Activated CD8-positive, alpha-beta memory T cell treated with anti-CD3 and anti-CD28 coated beads, Interleukin-2, amount 50 U/mL, for 48 hours (primary cell): ENCODE results near the gene CRISPLD2.

Experiments
- DNase-seq: peaks from one replicate; pipeline ENCODE4 v3.0.0-alpha.2; 2020

Gene CRISPLD2

GRCh38 chr16:84803146-84803545, 16.6 kb upstream of the CRISPLD2 start:
- no peak for DNase-seq

GRCh38 chr16:84804326-84804725, 15.5 kb upstream of the CRISPLD2 start:
- no peak for DNase-seq

GRCh38 chr16:84806256-84806889, 13.4 kb upstream of the CRISPLD2 start:
- no peak for DNase-seq

DNA sequence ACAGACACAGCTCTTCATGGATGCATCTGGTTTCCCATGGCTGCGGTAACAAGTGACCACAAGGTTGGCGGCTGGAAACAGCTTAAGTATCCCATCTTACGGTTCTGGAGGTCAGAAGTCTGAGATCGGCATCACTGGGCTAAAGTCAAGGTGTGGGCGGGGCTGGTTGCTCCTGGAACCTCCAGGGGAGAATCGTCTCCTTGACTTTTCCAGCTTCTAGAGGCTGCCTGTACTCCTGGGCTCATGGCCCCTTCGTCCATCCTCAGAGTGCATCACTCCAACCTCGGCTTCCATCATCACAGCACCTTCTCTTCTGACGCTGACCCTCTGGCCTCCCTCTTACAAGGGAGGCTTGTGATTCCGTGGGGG, 12.9 kb upstream of the CRISPLD2 start:
- no peak for DNase-seq

DNA sequence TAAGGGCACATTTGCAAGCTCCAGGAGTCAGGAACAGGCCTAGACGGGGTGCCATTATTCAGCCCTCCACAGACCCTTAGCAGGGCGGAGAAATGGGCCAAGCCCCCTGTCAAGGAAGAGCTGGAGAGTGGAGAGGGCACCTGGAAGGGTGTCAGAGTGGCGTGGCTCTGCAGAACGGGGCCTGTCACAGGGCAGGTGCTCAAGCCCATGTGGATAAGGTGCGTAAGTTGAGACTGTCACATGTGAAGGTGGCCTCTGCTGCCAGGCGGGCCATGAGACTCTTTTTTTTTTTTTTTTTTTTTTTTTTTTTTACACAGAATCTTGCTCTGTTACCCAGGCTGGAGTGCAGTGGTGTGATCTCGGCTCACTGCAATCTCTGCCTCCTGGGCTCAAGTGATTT, 12.0 kb upstream of the CRISPLD2 start:
- no peak for DNase-seq

DNA sequence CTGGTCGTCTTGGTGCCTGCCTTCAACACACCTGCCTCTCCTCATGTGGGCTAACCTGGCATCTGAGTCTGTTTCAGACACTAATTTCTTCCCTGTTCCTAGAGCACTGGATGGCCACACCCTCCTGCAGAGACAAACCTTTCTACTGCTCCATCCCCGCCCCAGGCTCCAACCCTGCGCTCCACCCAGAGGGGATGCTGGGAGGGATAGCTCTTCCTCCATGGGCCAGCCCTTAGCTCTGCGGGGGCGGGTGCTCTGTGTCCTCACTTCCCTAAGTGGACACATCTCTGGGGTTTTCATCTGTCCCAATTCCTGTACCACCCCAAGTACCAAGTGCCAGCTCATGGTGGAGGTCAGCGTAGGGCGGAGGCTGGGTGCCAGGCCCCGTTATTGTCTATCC, 11.0 kb upstream of the CRISPLD2 start:
- DNase-seq = no peak

GRCh38 chr16:84810518-84811273, 9.1 kb upstream of the CRISPLD2 start:
- DNase-seq = no peak

DNA sequence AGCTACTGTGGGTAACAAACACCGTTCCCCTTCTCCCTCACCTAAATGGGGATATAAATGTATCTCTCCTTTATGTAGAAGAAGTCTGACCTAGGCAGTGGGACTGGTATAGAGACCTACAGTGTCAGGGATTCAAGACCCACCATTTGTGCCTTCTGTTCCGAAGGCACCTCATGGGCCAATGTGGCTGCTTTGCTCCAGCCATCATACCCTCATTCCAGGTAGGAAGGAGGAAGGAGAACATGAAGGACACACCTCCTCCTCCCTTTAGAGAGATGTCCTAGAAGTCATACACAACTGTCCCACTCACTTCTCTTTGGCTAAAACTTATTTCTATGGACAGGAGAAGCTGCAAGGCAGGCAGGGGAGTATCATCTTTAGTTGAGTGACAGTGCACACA, 8.3 kb upstream of the CRISPLD2 start:
- no peak for DNase-seq

DNA sequence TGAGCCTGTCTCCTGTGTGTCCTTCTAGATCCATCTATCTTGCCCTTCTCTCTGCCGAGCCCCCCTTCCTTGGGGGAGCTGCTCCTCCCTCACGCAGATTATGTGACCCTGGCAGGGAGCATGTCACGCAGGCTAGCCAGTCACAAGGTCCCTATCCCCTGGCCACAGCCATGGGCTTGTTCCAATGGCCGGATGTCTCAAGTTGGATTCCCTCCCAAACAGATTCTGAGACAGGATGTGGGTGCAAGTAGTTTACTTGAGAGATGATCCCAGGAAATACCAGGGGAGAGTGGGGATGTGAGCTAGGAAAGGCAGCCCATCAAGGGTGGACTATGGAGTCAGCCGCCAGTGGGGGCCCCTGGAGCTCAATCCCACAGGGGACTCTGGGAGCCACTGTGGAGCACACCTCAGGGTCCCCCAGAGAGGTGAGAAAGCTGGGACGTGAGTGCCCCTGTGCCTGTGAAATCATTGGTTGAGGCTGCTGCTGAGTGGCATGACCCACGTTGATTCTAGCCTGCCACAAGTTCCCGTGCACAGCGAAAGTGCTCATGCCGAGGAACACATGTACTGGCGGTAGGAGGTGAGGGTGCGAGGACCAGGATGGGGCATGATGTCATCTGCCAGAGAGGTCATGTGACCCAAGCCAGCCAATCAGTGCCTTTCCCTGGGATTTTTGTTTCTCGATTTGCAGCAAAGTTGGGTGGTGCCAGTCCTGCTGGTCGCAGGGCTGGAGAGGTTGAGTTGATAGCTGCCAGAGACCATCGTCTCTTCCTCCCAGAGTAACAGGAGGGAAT, 6.4 kb upstream of the CRISPLD2 start:
- DNase-seq = no peak

- no peak for DNase-seq
Observed at GRCh38 chr16:84815462-84815861, 4.3 kb upstream of the CRISPLD2 start.

DNA sequence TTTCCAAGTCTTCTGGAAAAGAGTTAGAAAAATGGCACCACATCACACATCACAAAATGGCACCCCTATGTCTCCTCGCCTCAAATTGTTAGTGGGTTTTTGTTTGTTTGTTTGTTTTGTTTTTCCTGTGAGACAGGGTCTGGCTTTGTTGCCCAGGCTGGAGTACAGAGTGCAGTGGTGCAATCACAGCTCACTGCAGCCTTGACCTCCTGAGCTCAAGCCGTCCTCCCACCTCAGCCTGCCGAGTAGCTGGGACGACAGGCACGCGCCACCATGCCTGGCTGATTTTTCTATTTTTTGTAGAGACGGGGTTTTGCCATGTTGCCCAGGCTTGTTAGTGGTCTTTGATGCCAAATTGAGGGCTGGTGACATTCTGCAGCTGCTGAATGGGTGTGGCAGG, 3.8 kb upstream of the CRISPLD2 start:
- no peak for DNase-seq

GRCh38 chr16:84816485-84816884, 3.3 kb upstream of the CRISPLD2 start:
- no peak for DNase-seq

- no peak for DNase-seq
Observed at GRCh38 chr16:84817206-84817605, 2.6 kb upstream of the CRISPLD2 start.

DNA sequence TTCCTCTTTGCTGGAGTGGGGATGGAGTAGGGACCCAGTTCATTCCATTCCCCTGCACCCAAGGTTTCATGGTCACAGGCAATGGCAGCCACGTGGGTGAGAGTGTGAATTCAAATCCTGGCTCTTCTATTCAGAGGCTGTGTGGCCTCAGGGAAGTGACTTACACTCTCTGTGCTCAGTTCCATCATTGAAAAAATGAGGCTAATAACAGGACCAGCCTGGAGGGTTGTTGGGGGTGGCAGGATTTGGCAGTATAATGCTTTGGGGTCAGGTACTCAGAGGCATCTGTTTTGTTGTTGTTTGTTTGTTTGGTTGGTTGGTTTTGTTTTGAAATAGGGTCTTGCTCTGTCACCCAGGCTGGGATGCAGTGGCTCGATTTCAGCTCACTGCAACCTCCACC, 2.2 kb upstream of the CRISPLD2 start:
- DNase-seq = no peak

DNA sequence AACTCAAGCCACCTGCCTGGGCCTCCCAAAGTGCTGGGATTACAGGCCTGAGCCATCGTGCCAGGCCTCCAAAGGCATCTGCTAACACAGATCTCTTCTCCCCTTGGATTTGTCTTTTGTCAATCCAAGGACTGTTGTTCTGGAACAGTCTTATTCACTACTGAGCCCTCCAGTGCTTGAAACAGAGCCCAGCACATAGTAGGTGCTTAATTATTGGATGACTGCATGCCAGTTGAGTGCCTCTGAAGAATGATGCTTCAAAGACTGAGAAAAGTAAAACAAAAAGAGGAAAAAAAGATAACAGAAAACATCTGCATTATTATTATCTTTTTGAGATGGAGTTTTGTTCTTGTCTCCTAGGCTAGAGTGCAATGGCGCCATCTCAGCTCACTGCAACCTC, 1.7 kb upstream of the CRISPLD2 start:
- DNase-seq = no peak

GRCh38 chr16:84818989-84819643, 669 bp upstream of the CRISPLD2 start:
- DNase-seq = no peak

GRCh38 chr16:84820305-84820684, 510 bp downstream of the CRISPLD2 start:
- no peak for DNase-seq

DNA sequence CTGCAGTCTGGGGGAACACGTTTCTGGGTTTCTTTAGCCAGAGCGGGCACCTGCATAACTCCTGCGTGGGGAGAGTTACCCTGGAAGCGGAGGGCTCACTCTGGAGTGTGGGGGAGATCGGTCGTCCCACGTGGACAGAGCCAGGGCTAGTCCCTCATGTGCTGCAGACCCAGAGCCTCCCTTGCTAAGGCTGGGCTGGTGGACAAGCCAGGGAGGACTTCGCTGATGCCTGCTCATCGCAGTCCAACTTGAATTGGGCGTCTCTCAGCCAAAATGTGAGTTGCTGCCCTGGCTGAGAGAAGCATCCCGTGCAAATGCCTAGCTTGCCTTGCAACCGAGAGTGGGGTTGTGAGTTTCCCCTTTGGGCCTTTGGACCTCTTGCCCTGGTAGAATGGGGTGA, 986 bp downstream of the CRISPLD2 start:
- DNase-seq = no peak

- DNase-seq = no peak
Observed at GRCh38 chr16:84821179-84821578, 1.4 kb downstream of the CRISPLD2 start.

DNA sequence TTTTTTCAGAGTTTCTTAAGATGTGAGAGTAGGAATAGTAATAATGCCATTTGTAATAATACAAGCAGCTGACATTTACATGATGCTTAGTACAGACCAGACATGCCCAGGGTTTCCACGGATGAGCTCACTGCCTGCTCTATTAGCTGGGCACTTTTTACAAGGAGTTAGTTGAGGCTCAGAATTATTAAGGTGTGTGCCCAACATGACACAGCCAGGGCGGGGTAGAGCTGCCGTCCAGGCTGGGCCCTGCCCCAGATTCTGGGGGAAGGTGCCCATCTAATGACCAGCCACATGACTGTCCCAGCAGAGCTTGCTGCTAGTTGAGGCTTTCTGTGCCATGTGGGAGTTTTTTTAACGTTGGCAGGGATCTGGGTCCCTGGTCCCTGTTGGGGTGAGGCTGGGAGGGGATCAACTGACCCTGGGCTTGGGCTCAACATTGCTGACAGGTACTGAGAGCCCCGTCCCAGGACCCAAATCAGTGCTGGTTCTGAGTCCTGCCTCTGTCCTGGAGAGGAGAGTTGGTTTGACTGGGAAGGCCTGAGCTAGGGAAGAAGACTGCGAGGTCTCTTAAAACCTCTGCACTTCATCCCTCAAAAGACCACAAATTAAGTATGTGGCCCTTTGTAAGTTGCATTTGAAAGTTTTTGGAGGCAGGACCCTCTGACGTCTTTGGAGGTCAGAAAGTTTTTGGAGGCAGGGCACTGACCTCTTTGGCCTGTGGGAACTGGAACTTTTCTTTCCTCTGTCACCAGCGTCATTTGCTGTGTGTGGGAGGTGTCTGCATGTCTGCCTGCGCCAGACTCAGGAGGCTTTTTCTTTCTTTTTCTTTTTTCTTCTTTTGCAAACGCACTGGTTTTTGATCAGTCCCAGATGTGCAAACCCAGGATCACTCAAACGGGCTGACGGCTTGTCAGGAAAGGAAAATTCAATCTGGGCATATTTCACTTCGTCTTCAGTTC, 2.2 kb downstream of the CRISPLD2 start:
- DNase-seq = no peak

- no peak for DNase-seq
Observed at GRCh38 chr16:84822990-84823389, 3.2 kb downstream of the CRISPLD2 start.

GRCh38 chr16:84823484-84823883, 3.7 kb downstream of the CRISPLD2 start:
- no peak for DNase-seq
